H1 (cell line): ENCODE results near the gene ZNF358. TPM values are rescaled to one million over a fixed set of nuclear protein-coding genes. Genes with fewer than 3 reads are reported as not detected.

Source experiments
- CTCF ChIA-PET: fragments of 300-600 bp; sonication (Branson Sonifier 250); formaldehyde crosslinking; loops from one replicate; lab custom pipeline; 2021; ENCODE audit not compliant: partially characterized antibody; lab: Charles Lee
- POLR2A ChIA-PET: fragments of 300-600 bp; sonication (Branson Sonifier 250); formaldehyde crosslinking; loops from one replicate; lab custom pipeline; 2021; ENCODE audit warnings: inconsistent platforms; ENCODE audit not compliant: partially characterized antibody; lab: Charles Lee
- DNase-seq, 2 experiments: peaks; one replicate each; pipeline versions ENCODE4 v3.0.0 to v3.0.0-alpha.2; 2010 to 2022; ENCODE audit warnings: low spot score in 2 of 2, low read depth in 1 of 2, mixed read lengths in 1 of 2
- FAIRE-seq: peaks from 2 replicates; lab custom pipeline; 2011; peaks lifted over from hg19 to GRCh38; lab: Jason Lieb, UNC
- H2AFZ ChIP-seq: 2 replicates; pipeline ENCODE4 v1.8.1; 2012; ENCODE audit warnings: low read length, inconsistent platforms
- H2AK5ac ChIP-seq: 2 replicates; pipeline ENCODE4 v1.6.1; 2013; ENCODE audit warnings: low read depth, low read length
- H2BK120ac ChIP-seq: replicated peaks from 2 replicates; pipeline ENCODE3; 2013; ENCODE audit warnings: low read depth, low read length, inconsistent platforms
- H2BK12ac ChIP-seq: 2 replicates; pipeline ENCODE4 v1.6.1; 2013; ENCODE audit warnings: low read depth, low read length
- H2BK15ac ChIP-seq: 2 replicates; pipeline ENCODE4 v1.6.1; 2013; ENCODE audit warnings: low read length
- H2BK20ac ChIP-seq: 2 replicates; pipeline ENCODE4 v1.6.1; 2013; ENCODE audit warnings: low read length
- H2BK5ac ChIP-seq: 2 replicates; pipeline ENCODE4 v1.6.1; 2013; ENCODE audit warnings: low read depth, low read length
- H3K14ac ChIP-seq: 2 replicates; pipeline ENCODE4 v1.6.1; 2013; ENCODE audit warnings: inconsistent platforms; ENCODE audit not compliant: insufficient read length
- H3K18ac ChIP-seq: 2 replicates; pipeline ENCODE4 v1.6.1; 2013; ENCODE audit warnings: low read length; ENCODE audit errors: extremely low read depth
- H3K23ac ChIP-seq: 2 replicates; pipeline ENCODE4 v1.6.1; 2013; ENCODE audit warnings: inconsistent platforms; ENCODE audit not compliant: insufficient read length
- H3K23me2 ChIP-seq: 2 replicates; pipeline ENCODE4 v1.6.1; 2013; ENCODE audit warnings: low read depth, low read length
- H3K27ac ChIP-seq: 2 replicates; pipeline ENCODE4 v1.6.1; 2011; ENCODE audit warnings: low read depth, low read length, inconsistent platforms
- H3K27me3 ChIP-seq, 4 experiments: replicated peaks in 1 of 4; 1 replicate in 1 of 4; 2 replicates in 3 of 4; pipeline versions ENCODE4 v1.6.1 to v1.8.1; 2011 to 2013; ENCODE audit warnings: low read length in 3 of 4, mild to moderate bottlenecking in 3 of 4, inconsistent platforms in 2 of 4, mixed read lengths in 2 of 4, moderate library complexity in 1 of 4; ENCODE audit not compliant: control insufficient read depth in 3 of 4, insufficient read depth in 3 of 4; ENCODE audit errors: extremely low read depth in 1 of 4
- H3K36me3 ChIP-seq, 4 experiments: 2 replicates each; pipeline versions ENCODE4 v1.6.1 to v1.8.1; 2011 to 2013; ENCODE audit warnings: mild to moderate bottlenecking in 4 of 4, low read length in 3 of 4, moderate library complexity in 2 of 4, control low read depth in 1 of 4, inconsistent platforms in 1 of 4; ENCODE audit not compliant: insufficient read depth in 4 of 4, control insufficient read depth in 2 of 4
- H3K4ac ChIP-seq: replicated peaks from 2 replicates; pipeline ENCODE3; 2013; ENCODE audit warnings: low read length, low read depth, mixed read lengths, inconsistent platforms; ENCODE audit not compliant: insufficient read length
- H3K4me1 ChIP-seq, 4 experiments: replicated peaks in 1 of 4; 1 replicate in 1 of 4; 2 replicates in 3 of 4; pipeline versions ENCODE4 v1.6.1 to v1.8.1; 2011 to 2013; ENCODE audit warnings: low read length in 3 of 4, inconsistent platforms in 2 of 4, mixed read lengths in 1 of 4; ENCODE audit not compliant: insufficient read depth in 4 of 4, control insufficient read depth in 3 of 4
- H3K4me2 ChIP-seq, 2 experiments: 2 replicates each; pipeline versions ENCODE4 v1.6.1 to v1.8.1; 2011 to 2013; ENCODE audit warnings: low read depth in 2 of 2, low read length in 2 of 2, control low read depth in 1 of 2, inconsistent platforms in 1 of 2, mild to moderate bottlenecking in 1 of 2; ENCODE audit not compliant: insufficient read depth in 1 of 2
- H3K4me3 ChIP-seq, 4 experiments: fragments of 200-600, 300-600 bp in 1 of 4; sonication (generic), shearing (Covaris generic), sonication (Bioruptor Twin) in 1 of 4; 2 replicates each; pipeline versions ENCODE4 v1.5.1 to v1.8.1; 2011 to 2016; ENCODE audit warnings: low read length in 4 of 4, low read depth in 3 of 4, control low read depth in 2 of 4, inconsistent platforms in 2 of 4, mild to moderate bottlenecking in 2 of 4, mixed read lengths in 1 of 4, moderate library complexity in 1 of 4; ENCODE audit not compliant: insufficient read depth in 2 of 4; ENCODE audit errors: extremely low read depth in 1 of 4
- H3K56ac ChIP-seq: replicated peaks from 2 replicates; pipeline ENCODE3; 2013; ENCODE audit warnings: low read depth, mild to moderate bottlenecking, mixed read lengths, low read length, inconsistent platforms; ENCODE audit not compliant: insufficient read length
- H3K79me1 ChIP-seq: 2 replicates; pipeline ENCODE4 v1.6.1; 2013; ENCODE audit warnings: low read depth, low read length, control low read depth
- H3K79me2 ChIP-seq, 2 experiments: 2 replicates each; pipeline versions ENCODE4 v1.6.1 to v1.8.1; 2012 to 2013; ENCODE audit warnings: low read length in 2 of 2, mild to moderate bottlenecking in 2 of 2, inconsistent platforms in 1 of 2; ENCODE audit not compliant: insufficient read depth in 2 of 2, control insufficient read depth in 1 of 2
- H3K9ac ChIP-seq, 4 experiments: replicated peaks in 1 of 4; 1 replicate in 1 of 4; 2 replicates in 3 of 4; pipeline versions ENCODE4 v1.6.1 to v1.8.1; 2011 to 2013; ENCODE audit warnings: low read depth in 3 of 4, low read length in 3 of 4, control low read depth in 2 of 4, mild to moderate bottlenecking in 2 of 4, moderate library complexity in 2 of 4, inconsistent platforms in 1 of 4; ENCODE audit errors: extremely low read depth in 1 of 4
- H3K9me3 ChIP-seq, 2 experiments: 2 replicates each; pipeline versions ENCODE4 v1.6.1 to v1.8.1; 2012 to 2013; ENCODE audit warnings: mild to moderate bottlenecking in 2 of 2, moderate library complexity in 2 of 2, control low read depth in 1 of 2, inconsistent platforms in 1 of 2, low read depth in 1 of 2, low read length in 1 of 2, mixed read lengths in 1 of 2; ENCODE audit not compliant: insufficient read depth in 2 of 2
- H4K20me1 ChIP-seq, 2 experiments: replicated peaks in 1 of 2; 2 replicates each; pipeline versions ENCODE3 to v1.8.1; 2011 to 2013; ENCODE audit warnings: inconsistent platforms in 2 of 2, low read length in 2 of 2, mild to moderate bottlenecking in 1 of 2; ENCODE audit not compliant: insufficient read depth in 2 of 2, control insufficient read depth in 1 of 2
- H4K5ac ChIP-seq: 2 replicates; pipeline ENCODE4 v1.6.1; 2013; ENCODE audit warnings: low read length, low read depth, mixed read lengths, inconsistent platforms; ENCODE audit not compliant: insufficient read length
- H4K8ac ChIP-seq: 2 replicates; pipeline ENCODE4 v1.8.0; 2013; ENCODE audit warnings: mild to moderate bottlenecking, moderate library complexity, low read length, inconsistent platforms; ENCODE audit not compliant: insufficient read depth; ENCODE audit errors: extremely low read depth
- H4K91ac ChIP-seq: replicated peaks from 2 replicates; pipeline ENCODE3; 2013; ENCODE audit warnings: low read length, mixed read lengths, inconsistent platforms; ENCODE audit not compliant: insufficient read length
- POU5F1 ChIP-seq: IDR thresholded peaks from 2 replicates; pipeline ENCODE4 v1.6.1; 2011; ENCODE audit warnings: low read depth, mild to moderate bottlenecking, low read length, moderate library complexity
- SP4 ChIP-seq: IDR thresholded peaks from 2 replicates; pipeline ENCODE4 v1.6.1; 2012; ENCODE audit warnings: low read length, inconsistent platforms
- WGBS, 2 experiments: shearing (Covaris generic) in 1 of 2; methylation state at CpG; one replicate each; pipeline versions ENCODE4 v1.1.6 to v1.1.7; 2013 to 2015; ENCODE audit warnings: low lambda C conversion rate in 2 of 2, mixed read lengths in 2 of 2, inconsistent platforms in 1 of 2, low coverage in 1 of 2, missing lambda C conversion rate in 1 of 2; ENCODE audit not compliant: insufficient replicate concordance in 2 of 2, insufficient coverage in 1 of 2, insufficient read length in 1 of 2; ENCODE audit errors: extremely low coverage in 1 of 2, missing lambda C conversion rate in 1 of 2; 5-methylcytosine and 5-hydroxymethylcytosine counted together
- polyA plus RNA-seq, 7 experiments: library from polyadenylated mRNA; depleted of rRNA in 3 of 7; stranded (reverse) in 5 of 7; unstranded in 2 of 7; fragments of >200 nt in 5 of 7; fragments of 200-250 nt in 2 of 7; gene quantifications; 1 replicate in 5 of 7; 2 replicates in 1 of 7; 4 replicates in 1 of 7; pipeline versions ENCODE4 v1.2.1 to v1.2.3, GENCODE V29; 2011 to 2013; ENCODE audit warnings: missing spikeins in 2 of 7, mixed read lengths in 2 of 7
- total RNA-seq: library from RNA; stranded (reverse); fragmentation: NEBNext Ultra II Directional; extraction: Animal tissue kit (Norgen Biotek cat#: 25700); gene quantifications from 2 replicates; pipeline ENCODE4 v1.2.1, GENCODE V29; 2021

Gene ZNF358
- total and polyA plus RNA-seq, 2 of the 8 experiments (the other 6 are each of a cell fraction or from before 2014, with no cell fraction given), result 40.0 to 60.3 TPM

GRCh38 chr19:7489609-7490044 is 26.3 kb upstream of the ZNF358 start:
- H3K4me3 ChIP-seq, result 0 out of 8 replicates have a peak overlapping the region, but pooled peaks of 1 of the 4 experiments have one; percentile 68
- H2BK20ac ChIP-seq, result no peak overlapping the region
- no peak overlapping the region for H3K9ac ChIP-seq
- no peaks in the 10 kb centered on the region for H4K20me1 ChIP-seq
- H2BK12ac ChIP-seq, result no peak overlapping the region
- 0 out of 2 replicates have a peak overlapping the region, but pooled peaks have one; percentile 67 for H3K27ac ChIP-seq
- no peak overlapping the region for H3K4ac ChIP-seq
- H3K4me2 ChIP-seq, result peak overlapping the region in 1 of 2 experiments; percentile 65; a peak in 1 of 4 replicates
- peak overlapping the region; percentile 72; the same call in 1 of the 2 replicates for H2BK15ac ChIP-seq
- H3K18ac ChIP-seq, result no peak overlapping the region
- no peaks in the 10 kb centered on the region for H3K23me2 ChIP-seq
- ChIA-PET POLR2A (interaction anchor here (0.6 to 1.2 kb wide), 5 partner anchors 11 to 114 kb away, joined by 3 to 6 read pairs (median 4); no protein-coding TSS in a partner anchor), CTCF (interaction anchor here (0.6 to 2.0 kb wide), 12 partner anchors 11 to 1093 kb away, joined by 3 to 8 read pairs (median 4); partner anchors contain the start of gene MCOLN1)
- WGBS, 2 experiments, result 69% methylated on average over 10 of the region's 11 CpGs; no CpG with 5 or more reads in 1 of the 2 experiments
- H2AFZ ChIP-seq, result peak overlapping the region; percentile 12
- no peak overlapping the region for H4K91ac ChIP-seq
- H3K56ac ChIP-seq, result no peak overlapping the region
- peaks cover 0 to 3% (median 0%) of the 10 kb centered on the region in 4 experiments; a peak in 1 of 7 replicates for H3K27me3 ChIP-seq
- H2BK120ac ChIP-seq, result peak overlapping the region; percentile 36
- DNase-seq, result no peak
- no peak overlapping the region for H4K8ac ChIP-seq
- no peaks in the 10 kb centered on the region for H3K79me2 ChIP-seq
- H3K14ac ChIP-seq, result no peak overlapping the region
- no peaks in the 10 kb centered on the region for H3K9me3 ChIP-seq
- no peak overlapping the region for H4K5ac ChIP-seq
- H3K36me3 ChIP-seq, result no peaks in the 10 kb centered on the region
- peak overlapping the region; percentile 91; the same call in 1 of the 2 replicates for H2AK5ac ChIP-seq
- peaks cover 3 to 5% (median 4%) of the 10 kb centered on the region in 4 experiments; a peak in 6 of 7 replicates for H3K4me1 ChIP-seq
- H3K23ac ChIP-seq, result no peak overlapping the region
- H2BK5ac ChIP-seq, result peak overlapping the region; percentile 8; the same call in 1 of the 2 replicates
- FAIRE-seq, result peak; percentile 57
- no peaks in the 10 kb centered on the region for H3K79me1 ChIP-seq
- TF ChIP-seq SP4, result no peak
- no peak for TF ChIP-seq POU5F1
